SH-SY5Y (cell line): Measurements from ENCODE around the gene PPP1R7.

ENCODE experiments used
- GATA2 ChIP-seq: IDR thresholded peaks from 2 replicates; pipeline ENCODE4 v1.6.1; 2011; ENCODE audit warnings: mild to moderate bottlenecking, low read depth, low read length
- GATA3 ChIP-seq: IDR thresholded peaks from 2 replicates; pipeline ENCODE4 v1.6.1; 2011; ENCODE audit warnings: low read depth, mild to moderate bottlenecking, low read length, moderate library complexity

DNA sequence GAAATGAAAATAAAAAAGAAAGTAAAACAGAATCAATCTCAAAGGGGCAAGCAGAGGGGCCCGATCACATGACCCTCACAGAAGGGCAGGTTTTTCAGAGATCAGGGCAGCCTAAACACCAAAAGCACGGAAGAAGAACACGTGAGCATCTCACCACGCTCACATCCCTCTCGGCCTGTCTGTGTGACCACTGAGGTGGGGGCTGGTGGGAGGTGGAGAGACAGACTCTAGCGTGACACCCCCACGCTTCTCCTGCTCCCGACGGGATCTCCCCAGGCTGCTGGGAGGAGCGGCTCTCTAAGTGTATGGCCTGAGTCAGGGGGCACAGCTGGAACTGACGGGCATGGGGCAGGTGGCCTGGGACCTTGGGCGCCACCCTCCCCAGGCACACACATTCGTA lies 24.6 kb upstream of the PPP1R7 start:
- TF ChIP-seq GATA2 (no peak), GATA3 (no peak)
